GM21717 (cell line): ENCODE measurements around the gene SMCO4.
"Not testable (repeated sequence)": the region's sequence is repeated elsewhere in the genome, so short reads cannot be mapped to it uniquely, and the experiment has no call there.

Experiments used
- ATAC-seq: cut with Tn5 transposase; IDR thresholded peaks from one replicate; pipeline ENCODE4 v1.9.1; 2021; ENCODE audit warnings: mild to moderate bottlenecking, moderate library complexity; ENCODE audit not compliant: unreplicated experiment

SMCO4 gene

GRCh38 chr11:93481279-93481678 lies 61.9 kb downstream of the SMCO4 start:
- no peak for ATAC-seq

DNA sequence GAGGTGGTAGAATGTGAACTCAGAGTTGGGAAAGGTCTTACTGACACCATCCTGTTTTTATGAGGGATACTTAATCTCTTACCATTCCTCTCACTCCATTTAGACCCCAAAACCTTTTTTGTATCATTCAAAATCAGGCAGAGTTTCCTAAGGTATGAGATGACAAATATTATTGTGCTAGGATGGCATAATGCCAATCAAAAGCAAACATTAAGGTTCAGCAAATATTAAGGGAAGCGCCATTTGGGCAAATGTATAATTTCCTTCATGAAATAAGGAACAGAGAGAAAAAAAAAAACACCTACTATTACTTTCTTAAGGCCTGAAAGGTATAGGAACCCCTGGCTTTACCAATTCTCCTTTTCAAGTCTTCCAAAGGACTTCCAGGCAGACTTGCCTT lies 62.4 kb downstream of the SMCO4 start:
- ATAC-seq, result no peak

DNA sequence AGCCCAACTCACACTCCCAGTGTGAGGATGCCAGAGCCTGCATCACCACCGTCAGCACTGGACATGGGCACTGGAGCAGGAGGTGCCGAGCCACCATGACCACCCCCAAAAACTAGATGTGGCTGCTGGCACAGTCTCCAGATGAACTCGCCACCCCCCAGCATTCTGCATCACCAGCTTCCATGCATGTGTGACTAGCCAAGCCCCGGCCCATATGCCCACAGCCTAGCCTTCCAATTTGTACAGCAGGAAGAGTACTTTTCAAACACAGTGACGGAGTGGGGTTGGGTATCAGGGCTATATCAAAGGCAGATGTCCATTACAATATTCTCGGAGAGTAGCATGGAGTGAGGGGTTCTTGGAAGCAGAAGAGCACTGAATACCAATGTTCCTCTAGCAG lies 62.9 kb downstream of the SMCO4 start:
- ATAC-seq, result no peak

GRCh38 chr11:93478841-93479240 lies 64.3 kb downstream of the SMCO4 start:
- no peak for ATAC-seq

DNA sequence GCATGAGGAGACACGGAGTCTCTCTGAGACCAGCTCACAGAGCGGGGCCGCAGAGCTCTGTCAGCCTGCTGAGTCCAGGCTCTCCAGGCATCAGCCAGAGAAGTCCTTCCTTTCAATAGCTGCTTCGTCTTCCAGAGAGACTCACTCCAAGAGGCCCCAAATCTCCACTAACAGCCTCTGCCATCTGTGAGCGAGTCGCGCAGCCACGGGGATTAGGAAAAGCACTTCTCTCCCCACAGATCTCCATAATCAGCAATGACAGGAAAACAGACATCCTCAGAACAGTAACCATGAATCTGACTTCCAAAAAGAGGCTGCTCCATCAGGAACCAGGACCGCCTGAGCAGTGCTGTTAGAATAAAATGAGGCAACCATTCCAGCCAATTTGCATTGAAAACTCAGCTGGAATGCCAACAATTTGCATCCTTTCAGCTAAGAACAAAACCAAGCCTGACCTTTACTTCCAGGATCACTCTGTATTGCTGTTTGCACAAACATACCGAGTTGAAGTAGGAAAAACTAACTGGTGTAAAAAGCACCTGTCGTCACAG lies 65.4 kb downstream of the SMCO4 start:
- no peak for ATAC-seq

DNA sequence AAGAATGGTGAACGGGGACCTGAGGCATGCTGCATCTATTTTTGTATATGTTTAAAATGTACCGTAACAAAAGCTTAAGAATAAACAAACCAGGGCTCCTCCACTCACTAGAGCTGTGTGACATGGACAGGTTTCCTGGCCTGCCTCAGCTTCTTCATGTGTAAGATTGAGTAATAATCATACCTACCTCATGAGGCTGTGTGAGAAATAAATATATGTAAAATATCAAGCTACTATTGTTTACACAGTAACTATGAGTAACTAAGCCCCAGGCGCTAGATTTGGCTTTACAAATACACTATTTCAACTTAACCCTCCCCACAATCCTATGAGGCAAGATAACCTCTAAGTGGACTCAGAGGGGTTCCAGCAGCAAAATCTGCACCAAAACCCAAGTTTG lies 66.4 kb downstream of the SMCO4 start:
- no peak for ATAC-seq

- ATAC-seq, result no peak
Observed at GRCh38 chr11:93474123-93474522, 69.1 kb downstream of the SMCO4 start.

GRCh38 chr11:93468290-93468689 lies 74.9 kb downstream of the SMCO4 start:
- no peak for ATAC-seq

- no peak for ATAC-seq
Observed at GRCh38 chr11:93467054-93467453, 76.1 kb downstream of the SMCO4 start.

DNA sequence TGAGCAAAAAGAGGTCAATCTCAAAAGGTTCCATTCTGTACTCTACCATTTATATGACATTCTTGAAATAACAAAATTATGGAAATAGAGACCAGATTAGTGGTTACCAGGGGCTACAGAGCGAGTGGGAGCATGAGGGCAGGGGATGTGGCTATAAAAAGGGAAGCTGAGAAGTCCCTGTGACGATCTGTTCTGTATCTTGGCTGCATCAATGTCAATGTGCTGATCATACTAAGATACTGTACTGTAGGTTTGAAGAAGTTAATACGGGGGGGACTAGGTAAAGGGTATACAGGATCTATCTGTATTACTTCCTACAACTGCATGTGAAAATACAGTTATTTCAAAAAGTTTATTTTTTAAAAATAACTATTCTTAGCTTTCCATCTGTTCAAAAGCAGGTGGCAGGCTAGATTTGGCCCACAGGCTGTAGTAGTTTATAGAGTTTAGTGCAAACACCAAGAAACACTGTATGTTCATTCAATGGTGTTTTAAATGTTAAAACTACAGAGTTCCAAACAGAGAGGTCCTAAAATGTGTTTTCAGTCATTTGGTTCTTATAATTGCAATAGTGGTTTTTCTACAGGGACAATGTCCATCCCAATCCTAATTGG lies 78.2 kb downstream of the SMCO4 start:
- ATAC-seq, result no peak

DNA sequence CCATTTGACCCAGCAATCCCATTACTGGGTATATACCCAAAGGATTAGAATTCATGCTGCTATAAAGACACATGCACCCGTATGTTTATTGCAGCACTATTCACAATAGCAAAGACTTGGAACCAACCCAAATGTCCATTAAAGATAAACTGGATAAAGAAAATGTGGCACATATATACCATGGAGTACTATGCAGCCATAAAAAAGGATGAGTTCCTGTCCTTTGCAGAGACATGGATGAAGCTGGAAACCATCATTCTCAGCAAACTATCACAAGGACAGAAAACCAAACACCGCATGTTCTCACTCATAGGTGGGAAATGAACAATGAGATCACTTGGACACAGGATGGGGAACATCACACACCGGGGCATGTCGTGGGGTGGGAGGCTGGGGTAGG lies 79.5 kb downstream of the SMCO4 start:
- not testable (repeated sequence) for ATAC-seq

DNA sequence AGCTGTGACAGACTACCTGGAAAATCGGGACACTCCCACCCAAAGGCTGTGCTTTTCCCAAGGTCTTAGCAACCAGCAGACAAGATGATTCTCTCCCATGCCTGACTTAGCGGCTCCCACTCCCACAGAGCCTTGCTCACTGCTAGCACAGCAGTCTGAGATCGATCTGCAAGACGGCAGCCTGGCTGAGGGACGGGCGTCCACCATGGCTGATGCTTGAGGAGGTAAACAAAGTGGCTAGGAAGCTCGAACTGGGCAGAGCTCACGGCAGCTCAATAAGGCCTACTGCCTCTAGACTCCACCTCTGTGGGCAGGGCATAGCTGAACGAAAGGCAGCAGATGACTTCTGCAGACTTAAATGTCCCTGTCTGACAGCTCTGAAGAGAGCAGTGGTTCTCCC lies 84.9 kb downstream of the SMCO4 start:
- ATAC-seq, result no peak

DNA sequence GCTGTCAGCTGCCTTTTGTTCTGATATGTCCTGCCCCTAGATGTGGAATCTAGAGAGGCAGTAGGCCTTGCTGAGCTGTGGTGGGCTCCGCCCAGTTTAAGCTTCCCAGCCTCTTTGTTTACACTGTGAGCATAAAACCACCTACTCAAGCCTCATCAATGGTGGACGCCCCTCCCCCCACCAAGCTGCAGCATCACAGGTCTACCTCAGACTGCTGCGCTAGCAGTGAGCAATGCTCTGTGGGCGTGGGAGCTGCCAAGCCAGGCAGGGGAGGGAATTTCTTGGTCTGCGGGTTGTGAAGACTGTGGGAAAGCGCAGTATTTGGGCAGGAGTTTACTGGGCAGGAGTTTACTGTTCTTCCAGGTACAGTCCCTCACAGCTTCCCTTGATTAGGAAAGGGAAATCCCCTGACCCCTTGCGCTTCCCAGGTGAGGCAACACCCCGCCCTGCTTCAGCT lies 98.5 kb downstream of the SMCO4 start:
- ATAC-seq, result no peak

- ATAC-seq, result not testable (repeated sequence)
Observed at GRCh38 chr11:93443232-93443631, 100.0 kb downstream of the SMCO4 start.

- ATAC-seq, result no peak
Observed at GRCh38 chr11:93432247-93432646, 110.9 kb downstream of the SMCO4 start.
